Neural cell (in vitro differentiated cells): ENCODE data around the gene NAB2. TPM values are rescaled to one million over a fixed set of nuclear protein-coding genes. Genes with fewer than 3 reads are reported as not detected.

Source experiments
- H2AFZ ChIP-seq: fragments of 200-600, 300-800 bp; sonication (generic), shearing (Covaris generic); 2 replicates; pipeline ENCODE4 v1.6.0; 2014; ENCODE audit warnings: low read depth, mild to moderate bottlenecking, antibody characterized with exemption, low read length, moderate library complexity
- H3F3A ChIP-seq: fragments of 200-600 bp; shearing (Covaris generic); 2 replicates; pipeline ENCODE4 v1.6.1; 2016; ENCODE audit warnings: mild to moderate bottlenecking, moderate library complexity, mixed read lengths, antibody characterized with exemption, low read length; ENCODE audit not compliant: insufficient read depth, poor library complexity, severe bottlenecking
- H3K27ac ChIP-seq: fragments of 200-600, 300-800 bp; sonication (generic), shearing (Covaris generic); 2 replicates; pipeline ENCODE4 v1.5.1; 2014; ENCODE audit warnings: mild to moderate bottlenecking, low read length, moderate library complexity
- H3K27me3 ChIP-seq: fragments of 300-800, 200-600 bp; sonication (generic), shearing (Covaris generic); 2 replicates; pipeline ENCODE4 v1.6.0; 2014; ENCODE audit warnings: mild to moderate bottlenecking, low read depth, low read length, moderate library complexity; ENCODE audit not compliant: insufficient read depth
- H3K36me3 ChIP-seq: fragments of 300-800, 200-600 bp; sonication (generic), shearing (Covaris generic); 2 replicates; pipeline ENCODE4 v1.5.1; 2014; ENCODE audit warnings: mild to moderate bottlenecking, antibody characterized with exemption, low read length, moderate library complexity; ENCODE audit not compliant: insufficient read depth
- H3K4me2 ChIP-seq: fragments of 300-800, 200-600 bp; sonication (generic), shearing (Covaris generic); 2 replicates; pipeline ENCODE4 v1.6.0; 2014; ENCODE audit warnings: mild to moderate bottlenecking, low read length
- H3K4me3 ChIP-seq: fragments of 300-800, 200-600 bp; sonication (generic), shearing (Covaris generic); 2 replicates; pipeline ENCODE4 v1.5.1; 2014; ENCODE audit warnings: mild to moderate bottlenecking, low read length, moderate library complexity
- H3K79me2 ChIP-seq: fragments of 200-600 bp; shearing (Covaris generic); replicated peaks from 2 replicates; pipeline ENCODE4 v1.6.0; 2014; ENCODE audit warnings: mild to moderate bottlenecking, low read length, moderate library complexity; ENCODE audit not compliant: insufficient read depth
- H3K9ac ChIP-seq: fragments of 300-800, 200-600 bp; sonication (generic), shearing (Covaris generic); 2 replicates; pipeline ENCODE4 v1.6.1; 2016; ENCODE audit warnings: mild to moderate bottlenecking, low read length, mixed read lengths
- H3K9me2 ChIP-seq: fragments of 200-600 bp; shearing (Covaris generic); 2 replicates; pipeline ENCODE4 v1.6.1; 2016; ENCODE audit warnings: mild to moderate bottlenecking, low read length, mixed read lengths; ENCODE audit not compliant: insufficient read depth
- H3K9me3 ChIP-seq: fragments of 200-600, 300-800 bp; sonication (generic), shearing (Covaris generic); 2 replicates; pipeline ENCODE4 v1.6.1; 2016; ENCODE audit warnings: mild to moderate bottlenecking, mixed run types, low read length, moderate library complexity, mixed read lengths
- H4K20me1 ChIP-seq: fragments of 200-600 bp; shearing (Covaris generic); 2 replicates; pipeline ENCODE4 v1.6.1; 2016; ENCODE audit warnings: mild to moderate bottlenecking, mixed run types; ENCODE audit not compliant: insufficient read depth
- EP300 ChIP-seq: fragments of 450-650 bp; conservative IDR thresholded peaks from 2 replicates; pipeline ENCODE4 v1.6.1; 2014; ENCODE audit warnings: antibody characterized with exemption, mild to moderate bottlenecking, moderate library complexity; ENCODE audit not compliant: poor library complexity, severe bottlenecking
- EZH2 ChIP-seq: fragments of 200-600, 300-800 bp; shearing (Covaris generic), sonication (generic); IDR thresholded peaks from 2 replicates; pipeline ENCODE4 v1.6.1; 2014; ENCODE audit warnings: antibody characterized with exemption, low read length, borderline replicate concordance, mild to moderate bottlenecking; ENCODE audit not compliant: insufficient read depth, poor library complexity, severe bottlenecking
- MXI1 ChIP-seq: fragments of 450-650 bp; conservative IDR thresholded peaks from 2 replicates; pipeline ENCODE4 v1.6.1; 2014; ENCODE audit warnings: antibody characterized with exemption, mild to moderate bottlenecking; ENCODE audit not compliant: poor library complexity, severe bottlenecking
- POLR2AphosphoS5 ChIP-seq: IDR thresholded peaks from 2 replicates; pipeline ENCODE4 v1.6.1; 2012
- RAD21 ChIP-seq: fragments of 450-650 bp; conservative IDR thresholded peaks from 2 replicates; pipeline ENCODE4 v1.6.1; 2014; ENCODE audit warnings: antibody characterized with exemption, mild to moderate bottlenecking, moderate library complexity
- REST ChIP-seq: IDR thresholded peaks from 2 replicates; pipeline ENCODE4 v1.6.1; 2012; ENCODE audit warnings: borderline replicate concordance
- SMC3 ChIP-seq: fragments of 450-650 bp; conservative IDR thresholded peaks from 2 replicates; pipeline ENCODE4 v1.6.1; 2014; ENCODE audit warnings: antibody characterized with exemption, mild to moderate bottlenecking, moderate library complexity; ENCODE audit not compliant: poor library complexity
- TAF1 ChIP-seq: IDR thresholded peaks from 2 replicates; pipeline ENCODE4 v1.6.1; 2012; ENCODE audit warnings: low read depth
- polyA plus RNA-seq: library from polyadenylated mRNA; depleted of rRNA; stranded (reverse); fragments of >200 nt; gene quantifications from 2 replicates; pipeline ENCODE4 v1.2.3, GENCODE V29; 2014
- TF ChIP-seq, protein P1 (sequence below): fragments of 450-650 bp; IDR thresholded peaks from 2 replicates; pipeline ENCODE4 v1.5.1; 2014; ENCODE audit warnings: antibody characterized with exemption, mild to moderate bottlenecking, moderate library complexity; ENCODE audit not compliant: poor library complexity, severe bottlenecking

NAB2 gene
- polyA plus RNA-seq, 1 donor from 2014 or later: 15.6 TPM

GRCh38 chr12:57047981-57048380 lies 40.9 kb upstream of the NAB2 start:
- Histone ChIP-seq H3K4me3 (no peak overlapping the region), H3K4me2 (no peak overlapping the region), H3F3A (no peaks in the 10 kb centered on the region), H2AFZ (no peak overlapping the region), H3K9ac (no peak overlapping the region), H3K36me3 (no peaks in the 10 kb centered on the region), H3K79me2 (no peaks in the 10 kb centered on the region), H3K27me3 (no peaks in the 10 kb centered on the region), H3K27ac (no peak overlapping the region), H3K9me2 (no peaks in the 10 kb centered on the region), H4K20me1 (no peaks in the 10 kb centered on the region), H3K9me3 (no peaks in the 10 kb centered on the region)
- no peak for TF ChIP-seq TAF1
- no peak for TF ChIP-seq EP300
- TF ChIP-seq EZH2: no peak
- no peak for TF ChIP-seq POLR2AphosphoS5
- TF ChIP-seq RAD21: no peak
- TF ChIP-seq, protein P1, sequence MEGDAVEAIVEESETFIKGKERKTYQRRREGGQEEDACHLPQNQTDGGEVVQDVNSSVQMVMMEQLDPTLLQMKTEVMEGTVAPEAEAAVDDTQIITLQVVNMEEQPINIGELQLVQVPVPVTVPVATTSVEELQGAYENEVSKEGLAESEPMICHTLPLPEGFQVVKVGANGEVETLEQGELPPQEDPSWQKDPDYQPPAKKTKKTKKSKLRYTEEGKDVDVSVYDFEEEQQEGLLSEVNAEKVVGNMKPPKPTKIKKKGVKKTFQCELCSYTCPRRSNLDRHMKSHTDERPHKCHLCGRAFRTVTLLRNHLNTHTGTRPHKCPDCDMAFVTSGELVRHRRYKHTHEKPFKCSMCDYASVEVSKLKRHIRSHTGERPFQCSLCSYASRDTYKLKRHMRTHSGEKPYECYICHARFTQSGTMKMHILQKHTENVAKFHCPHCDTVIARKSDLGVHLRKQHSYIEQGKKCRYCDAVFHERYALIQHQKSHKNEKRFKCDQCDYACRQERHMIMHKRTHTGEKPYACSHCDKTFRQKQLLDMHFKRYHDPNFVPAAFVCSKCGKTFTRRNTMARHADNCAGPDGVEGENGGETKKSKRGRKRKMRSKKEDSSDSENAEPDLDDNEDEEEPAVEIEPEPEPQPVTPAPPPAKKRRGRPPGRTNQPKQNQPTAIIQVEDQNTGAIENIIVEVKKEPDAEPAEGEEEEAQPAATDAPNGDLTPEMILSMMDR: no peak
- no peak for TF ChIP-seq SMC3
- no peak for TF ChIP-seq REST
- TF ChIP-seq MXI1: no peak

- H3K9ac ChIP-seq: no peak overlapping the region
- H4K20me1 ChIP-seq: no peaks in the 10 kb centered on the region
- H3F3A ChIP-seq: no peaks in the 10 kb centered on the region
- H3K36me3 ChIP-seq: no peaks in the 10 kb centered on the region
- H2AFZ ChIP-seq: no peak overlapping the region
- H3K27me3 ChIP-seq: no peaks in the 10 kb centered on the region
- TF ChIP-seq MXI1: no peak
- TF ChIP-seq, protein P1: no peak
- TF ChIP-seq RAD21: no peak
- TF ChIP-seq POLR2AphosphoS5: no peak
- no peak for TF ChIP-seq SMC3
- TF ChIP-seq REST: no peak
- no peak for TF ChIP-seq TAF1
- no peak for TF ChIP-seq EP300
- TF ChIP-seq EZH2: no peak
- no peaks in the 10 kb centered on the region for H3K79me2 ChIP-seq
- H3K4me2 ChIP-seq: no peak overlapping the region
- no peaks in the 10 kb centered on the region for H3K9me3 ChIP-seq
- H3K4me3 ChIP-seq: no peak overlapping the region
- H3K27ac ChIP-seq: no peak overlapping the region
- no peaks in the 10 kb centered on the region for H3K9me2 ChIP-seq
Measured at GRCh38 chr12:57048423-57049118, 40.3 kb upstream of the NAB2 start.
